CMK (cell line): ENCODE measurements around the gene DGKI.

Experiments used
- DNase-seq: peaks from one replicate; pipeline ENCODE4 v3.0.0-alpha.2; 2010; ENCODE audit warnings: low read depth

Gene DGKI

GRCh38 chr7:137592232-137592896 is 254.4 kb downstream of the DGKI start:
- DNase-seq: no peak

- no peak for DNase-seq
These were observed 255.3 kb downstream of the DGKI start for GRCh38 chr7:137591421-137591837.

DNA sequence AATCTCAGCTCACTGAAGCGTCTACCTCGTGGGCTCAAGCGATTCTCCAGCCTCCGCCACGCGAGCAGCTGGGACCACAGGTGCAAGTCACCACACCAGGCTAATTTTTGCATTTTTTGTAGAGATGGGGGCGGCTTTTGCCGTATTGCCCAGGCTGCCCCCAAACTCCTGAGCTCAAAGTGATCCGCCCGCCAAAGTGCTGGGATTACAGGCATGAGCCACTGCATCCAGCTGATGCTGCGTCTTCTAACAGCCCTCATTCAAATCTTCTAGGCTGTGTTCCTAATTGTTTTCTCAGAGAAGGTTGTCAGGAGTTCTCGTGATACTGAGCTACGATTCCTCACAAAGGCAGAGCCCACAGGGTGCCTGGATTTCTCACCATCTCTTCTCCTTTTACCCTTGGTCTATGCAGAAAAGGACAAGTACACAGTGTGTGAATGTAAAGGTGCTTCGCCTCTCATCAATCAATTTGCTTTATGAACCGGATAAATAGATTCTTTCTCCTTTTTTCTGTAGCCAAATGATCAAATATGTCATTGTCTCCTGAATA is 255.9 kb downstream of the DGKI start:
- DNase-seq: no peak

DNA sequence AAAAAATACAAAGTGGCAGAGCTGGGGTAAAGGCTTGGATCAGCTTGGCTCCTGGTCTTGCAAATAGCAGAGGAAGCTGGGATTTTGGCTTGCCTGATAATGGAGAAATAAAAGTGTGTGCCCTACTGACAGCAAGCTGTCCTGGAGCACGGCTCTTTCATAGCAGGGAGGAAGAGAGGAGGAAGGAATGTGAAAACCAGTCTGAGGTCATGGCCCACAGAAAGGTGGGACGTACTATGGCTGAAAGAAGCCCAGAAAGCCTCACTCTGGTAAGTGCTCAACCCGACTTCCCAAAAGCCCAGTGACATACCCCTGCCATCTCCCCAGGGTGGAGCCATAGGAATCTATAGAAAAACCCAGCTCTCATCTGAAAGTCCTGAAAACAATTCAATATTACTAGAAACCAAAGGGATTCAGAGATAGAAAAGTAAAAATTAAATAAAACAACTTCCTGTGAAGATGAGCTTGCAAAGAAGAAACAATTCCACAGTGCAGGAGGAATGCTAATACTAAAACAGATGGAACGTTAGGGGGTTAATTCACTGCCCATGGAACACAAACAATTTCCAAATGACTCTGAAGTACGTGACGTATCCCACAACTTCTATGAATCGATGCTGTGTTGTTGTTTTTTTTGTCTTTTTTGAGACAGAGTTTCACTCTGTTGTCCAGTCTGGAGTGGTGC is 256.6 kb downstream of the DGKI start:
- no peak for DNase-seq

- no peak for DNase-seq
These were observed 259.4 kb downstream of the DGKI start for GRCh38 chr7:137587326-137587725.

DNA sequence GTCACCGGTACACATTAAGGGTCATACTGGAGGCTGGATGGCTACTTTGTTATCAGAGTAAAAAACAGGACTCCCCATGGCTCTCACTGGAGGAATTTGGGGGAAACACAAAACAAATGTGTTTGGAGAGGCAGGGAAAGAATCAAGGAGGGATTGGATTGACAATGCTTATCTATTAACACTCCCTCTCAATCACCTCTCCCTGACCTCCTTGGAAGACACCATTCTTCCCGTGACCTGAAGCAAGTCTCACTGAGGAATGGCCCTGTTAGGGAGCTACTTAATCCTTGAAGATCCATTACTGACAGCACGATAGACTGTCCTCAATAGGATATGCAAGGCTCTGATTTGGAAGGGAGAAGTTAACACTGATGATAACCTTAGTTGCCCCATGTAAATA is 261.2 kb downstream of the DGKI start:
- no peak for DNase-seq

DNA sequence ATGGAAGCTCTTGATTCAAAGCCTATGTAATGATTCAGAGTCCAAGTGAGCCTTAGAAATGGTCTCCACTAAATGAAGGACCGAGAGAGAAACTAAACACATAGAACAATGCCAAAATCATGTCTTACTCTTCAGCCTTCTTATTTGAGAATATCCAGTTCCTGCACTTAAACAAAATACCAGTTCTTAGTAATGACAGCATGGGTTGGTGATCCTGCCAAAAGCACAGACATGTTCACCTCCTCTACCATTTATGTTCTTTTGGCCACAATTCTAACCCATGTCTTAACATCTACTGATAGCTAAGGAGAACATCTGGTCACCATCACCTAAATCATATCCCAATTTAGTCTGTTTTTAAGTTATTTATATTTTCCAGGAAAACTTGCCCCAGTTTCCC is 263.6 kb downstream of the DGKI start:
- DNase-seq: no peak

GRCh38 chr7:137579913-137580640 is 266.7 kb downstream of the DGKI start:
- no peak for DNase-seq

DNA sequence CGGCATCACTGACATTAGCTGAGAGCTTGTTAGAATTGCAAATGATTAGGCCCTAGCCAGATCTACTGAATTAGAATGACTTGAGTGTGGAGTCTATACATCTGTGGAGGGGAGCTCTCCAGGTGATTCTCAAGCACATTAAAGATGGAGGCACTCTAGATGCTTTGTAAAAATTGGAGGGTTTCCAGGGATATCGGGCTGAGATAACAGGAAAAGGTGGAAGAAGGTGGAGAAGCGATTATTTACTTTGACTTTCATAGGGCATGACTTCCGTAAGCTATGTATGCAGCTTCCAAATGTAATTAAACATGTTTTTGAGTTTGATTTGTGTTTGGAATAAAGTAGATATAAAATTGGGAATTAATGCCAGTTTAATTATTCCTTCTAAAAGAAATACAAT is 268.2 kb downstream of the DGKI start:
- DNase-seq: no peak

DNA sequence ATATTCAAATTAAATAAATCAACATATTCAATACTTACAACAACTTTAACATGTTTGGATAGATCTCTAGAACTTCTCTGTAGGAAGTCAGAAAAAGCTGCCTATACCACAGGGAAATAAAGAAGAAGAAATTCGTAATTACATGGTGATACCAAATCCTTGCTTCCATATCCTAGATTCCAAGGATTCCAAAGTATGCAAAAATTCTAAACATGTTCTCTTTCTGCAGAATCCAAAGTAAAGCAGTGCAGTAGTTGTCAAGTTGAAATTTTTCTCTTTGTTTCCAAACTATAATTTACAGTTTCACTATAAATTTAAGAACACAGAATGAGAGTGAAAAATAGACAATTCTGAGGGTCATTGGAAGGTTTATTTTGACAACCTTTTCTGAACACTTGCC is 269.6 kb downstream of the DGKI start:
- DNase-seq: no peak

DNA sequence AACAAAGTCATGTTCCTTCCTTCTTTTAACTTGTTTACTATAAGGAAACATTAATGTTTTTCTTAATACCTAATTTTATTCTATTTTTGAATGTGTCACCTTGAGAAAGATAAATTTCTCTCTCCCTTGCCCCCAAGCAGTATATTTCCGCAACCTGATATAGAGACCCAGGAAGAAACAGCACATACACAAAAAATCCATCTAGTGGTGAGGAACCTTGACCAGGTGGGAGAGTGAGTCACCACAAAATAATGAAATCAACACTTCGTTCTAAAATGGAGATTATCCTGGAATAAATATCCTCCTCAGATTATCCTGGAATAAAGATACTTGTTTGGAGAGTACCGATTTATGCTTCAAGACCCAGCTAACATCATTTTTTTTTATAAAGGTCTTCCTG is 270.3 kb downstream of the DGKI start:
- no peak for DNase-seq

DNA sequence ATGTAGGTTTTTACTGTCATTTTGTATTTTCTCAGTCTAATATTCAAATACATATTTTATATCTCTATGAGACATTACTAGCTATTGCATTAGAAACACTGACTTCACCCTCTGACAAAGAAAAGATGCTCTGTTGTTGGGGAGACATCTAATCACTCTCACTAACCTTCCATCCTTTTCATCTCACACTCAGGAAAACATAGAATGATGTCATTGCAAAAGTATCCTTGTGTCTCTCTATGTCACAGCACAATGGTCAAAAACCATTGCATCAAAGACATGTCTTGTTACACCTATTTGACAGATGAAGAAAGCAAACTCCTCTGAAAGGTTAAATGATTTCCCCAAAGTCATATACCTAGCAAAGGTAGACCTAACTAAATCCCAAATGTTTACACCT is 272.0 kb downstream of the DGKI start:
- DNase-seq: no peak

GRCh38 chr7:137572056-137572784 is 274.6 kb downstream of the DGKI start:
- DNase-seq: no peak

GRCh38 chr7:137564677-137565076 is 282.1 kb downstream of the DGKI start:
- DNase-seq: no peak

GRCh38 chr7:137563981-137564380 is 282.8 kb downstream of the DGKI start:
- DNase-seq: no peak

GRCh38 chr7:137547485-137547884 is 299.3 kb downstream of the DGKI start:
- DNase-seq: no peak

DNA sequence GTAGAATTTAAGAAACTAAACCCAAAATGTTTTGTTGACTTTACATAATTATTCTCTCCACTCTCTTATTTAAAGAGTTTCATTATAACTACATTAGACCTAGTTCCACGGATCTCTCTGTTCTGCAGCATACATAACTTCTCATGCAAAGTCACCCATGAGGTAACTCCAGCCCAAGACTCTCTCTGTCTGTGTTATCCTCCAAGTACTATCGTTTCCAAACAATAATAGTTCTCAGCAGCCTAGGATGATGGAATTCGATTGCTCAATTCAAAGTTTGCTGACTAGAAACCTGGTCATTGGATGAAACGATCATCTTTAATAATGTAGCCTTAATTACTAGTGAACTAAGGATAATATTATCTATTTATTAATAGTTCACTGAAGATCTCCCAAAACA is 300.1 kb downstream of the DGKI start:
- DNase-seq: no peak

- no peak for DNase-seq
These were observed 300.8 kb downstream of the DGKI start for GRCh38 chr7:137546009-137546408.

DNA sequence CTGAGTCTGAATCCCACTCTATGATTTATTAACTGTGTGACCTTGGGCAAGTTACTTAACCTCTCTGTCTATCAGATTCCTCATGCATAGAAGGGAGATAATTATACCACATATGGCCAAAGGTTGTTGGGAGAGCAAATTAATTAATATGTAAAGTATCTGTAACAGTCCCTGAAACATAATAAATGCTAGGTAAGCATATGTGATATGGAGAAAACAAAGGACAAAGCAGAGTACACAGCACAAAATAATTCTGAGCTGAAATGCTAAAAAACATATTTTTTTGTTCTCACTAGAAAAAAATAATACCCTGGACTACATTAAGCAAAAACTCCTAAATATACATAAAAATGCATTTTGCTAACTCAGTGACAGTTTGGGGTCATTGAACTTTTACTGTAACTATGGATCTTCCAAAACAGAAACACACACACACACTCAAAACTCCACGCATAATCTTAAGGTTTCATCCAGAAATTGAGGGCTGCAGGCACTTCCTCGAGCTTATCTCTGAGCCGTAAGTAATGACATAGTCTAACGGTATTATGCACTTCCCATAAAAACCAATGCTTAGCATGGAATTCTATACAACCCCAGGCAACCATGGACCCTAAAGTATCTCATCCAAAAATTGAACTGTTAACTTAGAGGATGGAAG is 301.6 kb downstream of the DGKI start:
- no peak for DNase-seq

GRCh38 chr7:137544453-137545058 is 302.2 kb downstream of the DGKI start:
- no peak for DNase-seq

DNA sequence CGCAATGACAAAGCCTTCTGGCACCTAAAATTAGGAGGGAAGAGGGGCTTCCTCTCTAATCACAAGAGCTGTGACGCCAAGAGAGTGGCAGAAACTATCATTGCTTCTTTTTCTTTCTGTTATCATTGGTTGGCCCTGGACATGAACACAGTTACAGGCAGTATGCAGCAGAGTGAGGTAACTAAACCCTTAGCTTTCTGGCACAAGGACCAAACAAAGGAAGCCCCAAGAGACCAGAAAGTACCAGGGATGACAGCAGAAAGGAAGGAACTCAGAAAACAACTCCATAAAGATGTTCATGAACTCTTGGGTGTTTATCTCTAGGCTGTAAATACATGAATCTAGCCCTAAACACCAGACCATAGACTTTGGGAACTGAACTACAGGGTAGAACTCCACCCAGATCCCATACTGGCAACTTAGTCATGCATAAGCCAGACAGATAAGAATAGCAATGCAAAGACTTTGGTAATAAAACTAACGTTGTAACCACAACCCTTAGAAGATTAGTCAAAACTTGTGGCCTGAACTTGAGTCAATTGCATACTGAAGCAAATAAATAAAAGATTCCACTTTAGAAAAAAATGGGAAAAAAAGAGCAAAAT is 307.6 kb downstream of the DGKI start:
- DNase-seq: no peak
